ENCODE data around the gene POTEC.
"Not testable (repeated sequence)": the region's sequence is repeated elsewhere in the genome, so short reads cannot be mapped to it uniquely, and the experiment has no call there.

DNA sequence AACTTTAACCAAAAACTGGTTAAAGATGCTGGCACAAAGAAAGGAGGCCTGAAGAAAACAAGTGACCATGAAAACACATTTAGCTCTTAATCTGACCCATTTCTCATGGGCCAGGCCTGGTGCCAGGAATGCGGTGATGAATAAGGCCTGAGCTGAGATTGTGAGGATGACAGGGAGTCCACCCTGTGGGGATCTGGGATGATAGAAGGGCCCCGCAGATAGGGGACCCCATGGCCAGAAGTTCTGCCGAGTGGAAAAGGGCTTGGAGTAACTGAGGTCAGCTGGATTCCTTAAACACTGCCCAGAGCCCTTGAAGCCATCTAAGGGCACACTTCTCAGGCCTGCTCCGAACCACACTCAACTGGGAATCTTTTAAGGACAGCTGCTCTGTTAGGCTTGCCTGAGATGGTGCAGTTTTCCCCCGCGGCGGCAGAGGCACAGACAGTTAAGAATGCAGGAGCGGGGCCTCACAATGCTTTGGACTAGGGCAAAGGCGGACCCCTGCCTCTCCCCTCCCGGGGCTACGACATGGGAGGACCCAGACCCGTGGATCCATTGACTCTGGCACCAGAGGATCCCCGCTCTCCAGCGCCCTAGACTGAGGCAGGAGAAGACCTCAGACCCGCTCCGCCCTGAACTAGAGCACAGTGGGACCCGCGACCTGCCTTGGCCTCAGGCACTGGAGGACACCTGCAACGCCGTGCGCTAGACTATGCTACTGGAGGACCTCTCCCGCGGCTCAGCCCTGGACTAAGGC lies 70.0 kb downstream of the POTEC start:
- TF ChIP-seq, protein P1, sequence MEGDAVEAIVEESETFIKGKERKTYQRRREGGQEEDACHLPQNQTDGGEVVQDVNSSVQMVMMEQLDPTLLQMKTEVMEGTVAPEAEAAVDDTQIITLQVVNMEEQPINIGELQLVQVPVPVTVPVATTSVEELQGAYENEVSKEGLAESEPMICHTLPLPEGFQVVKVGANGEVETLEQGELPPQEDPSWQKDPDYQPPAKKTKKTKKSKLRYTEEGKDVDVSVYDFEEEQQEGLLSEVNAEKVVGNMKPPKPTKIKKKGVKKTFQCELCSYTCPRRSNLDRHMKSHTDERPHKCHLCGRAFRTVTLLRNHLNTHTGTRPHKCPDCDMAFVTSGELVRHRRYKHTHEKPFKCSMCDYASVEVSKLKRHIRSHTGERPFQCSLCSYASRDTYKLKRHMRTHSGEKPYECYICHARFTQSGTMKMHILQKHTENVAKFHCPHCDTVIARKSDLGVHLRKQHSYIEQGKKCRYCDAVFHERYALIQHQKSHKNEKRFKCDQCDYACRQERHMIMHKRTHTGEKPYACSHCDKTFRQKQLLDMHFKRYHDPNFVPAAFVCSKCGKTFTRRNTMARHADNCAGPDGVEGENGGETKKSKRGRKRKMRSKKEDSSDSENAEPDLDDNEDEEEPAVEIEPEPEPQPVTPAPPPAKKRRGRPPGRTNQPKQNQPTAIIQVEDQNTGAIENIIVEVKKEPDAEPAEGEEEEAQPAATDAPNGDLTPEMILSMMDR (optimal IDR thresholded peaks at IDR 0.05 in 1 of 3, IDR thresholded peaks at IDR 0.05 in 1 of 3, conservative IDR thresholded peaks at IDR 0.05 in 1 of 3; ENCODE audit: extremely low read depth in 1 of 3, insufficient read depth in 2 of 3, low read length in 3 of 3) = not testable (repeated sequence)
- TF ChIP-seq EZH2 (IDR thresholded peaks at IDR 0.05; ENCODE audit: low read length) = not testable (repeated sequence)

Data from keratinocyte (primary cell).